Endodermal cell (in vitro differentiated cells): ENCODE results near the gene LIPT2. TPM values are rescaled to one million over a fixed set of nuclear protein-coding genes. Genes with fewer than 3 reads are reported as not detected.

ENCODE experiments used
- DNase-seq: peaks from one replicate; pipeline ENCODE4 v3.0.0-alpha.2; 2017
- H3K27ac ChIP-seq: 2 replicates; pipeline ENCODE4 v1.5.1; 2013; ENCODE audit warnings: mild to moderate bottlenecking, low read depth, low read length, moderate library complexity
- H3K27me3 ChIP-seq: 2 replicates; pipeline ENCODE4 v1.6.1; 2013; ENCODE audit warnings: mild to moderate bottlenecking, low read length, moderate library complexity; ENCODE audit not compliant: insufficient read depth, control insufficient read depth, poor library complexity, severe bottlenecking
- H3K36me3 ChIP-seq: 2 replicates; pipeline ENCODE4 v1.7.0; 2013; ENCODE audit warnings: mild to moderate bottlenecking, low read length, moderate library complexity; ENCODE audit not compliant: control insufficient read depth, insufficient read depth
- H3K4me1 ChIP-seq: one replicate; pipeline ENCODE4 v1.7.0; 2013; ENCODE audit warnings: low read length; ENCODE audit not compliant: control insufficient read depth, insufficient read depth
- H3K4me3 ChIP-seq: 2 replicates; pipeline ENCODE4 v1.5.1; 2013; ENCODE audit warnings: mild to moderate bottlenecking, low read length, moderate library complexity
- H3K9ac ChIP-seq: 2 replicates; pipeline ENCODE4 v1.6.1; 2013; ENCODE audit warnings: mild to moderate bottlenecking, low read length, moderate library complexity; ENCODE audit not compliant: poor library complexity, severe bottlenecking; ENCODE audit errors: extremely low read depth
- H3K9me3 ChIP-seq: 2 replicates; pipeline ENCODE4 v1.6.1; 2013; ENCODE audit warnings: mild to moderate bottlenecking, low read length, moderate library complexity; ENCODE audit not compliant: control insufficient read depth
- H3K27ac Mint-ChIP-seq: 2 replicates; pipeline ENCODE4 v1.8.0; 2020; ENCODE audit warnings: mixed read lengths
- H3K27me3 Mint-ChIP-seq: 2 replicates; pipeline ENCODE4 v1.8.0; 2021; ENCODE audit warnings: mild to moderate bottlenecking, mixed read lengths; ENCODE audit not compliant: insufficient read depth
- H3K36me3 Mint-ChIP-seq: 2 replicates; pipeline ENCODE4 v1.8.0; 2020; ENCODE audit warnings: low read depth, mixed read lengths
- H3K4me1 Mint-ChIP-seq: 2 replicates; pipeline ENCODE4 v1.8.0; 2020; ENCODE audit warnings: mixed read lengths
- H3K4me3 Mint-ChIP-seq: 2 replicates; pipeline ENCODE4 v1.8.0; 2020; ENCODE audit warnings: mild to moderate bottlenecking, moderate library complexity, mixed read lengths
- H3K9me3 Mint-ChIP-seq: 2 replicates; pipeline ENCODE4 v1.8.0; 2020; ENCODE audit warnings: mild to moderate bottlenecking, mixed read lengths
- CTCF ChIP-seq: fragments of 200-600 bp; sonication (generic); conservative IDR thresholded peaks from 2 replicates; pipeline ENCODE4 v1.5.0; 2021; ENCODE audit warnings: antibody characterized with exemption, mild to moderate bottlenecking
- WGBS, 2 experiments: methylation state at CpG; one replicate each; pipeline versions ENCODE4 v1.1.5 to v1.1.7; 2013; ENCODE audit warnings: missing lambda C conversion rate in 2 of 2, mixed read lengths in 1 of 2; ENCODE audit not compliant: insufficient coverage in 1 of 2, insufficient read length in 1 of 2; 5-methylcytosine and 5-hydroxymethylcytosine counted together
- total RNA-seq, 2 donors: library from RNA; stranded (reverse); fragmentation: NEBNext Ultra II Directional in 1 of 2; extraction: Animal tissue kit (Norgen Biotek cat#: 25700) in 1 of 2; gene quantifications; 2 replicates in 1 of 2; 3 replicates in 1 of 2; pipeline ENCODE4 v1.2.1, GENCODE V29; 2021

LIPT2 gene
- total RNA-seq, 2 donors from 2014 or later: 6.7 to 9.4 TPM

- 80 to 87% methylated on average over 2 of the region's 2 CpGs for WGBS, 2 experiments
- Histone ChIP-seq H3K4me3 (no peak overlapping the region), H3K27ac (no peak overlapping the region), H3K36me3 (no peaks in the 10 kb centered on the region), H3K9ac (no peak overlapping the region), H3K9me3 (no peaks in the 10 kb centered on the region), H3K4me1 (peaks cover 5% of the 10 kb centered on the region), H3K27me3 (no peaks in the 10 kb centered on the region)
- Mint-ChIP-seq H3K27ac (no peak overlapping the region), H3K4me1 (peaks cover 23% of the 10 kb centered on the region), H3K9me3 (no peaks in the 10 kb centered on the region), H3K4me3 (no peak overlapping the region), H3K27me3 (peaks cover 2% of the 10 kb centered on the region), H3K36me3 (peaks cover 6% of the 10 kb centered on the region)
- TF ChIP-seq CTCF: no peak
- DNase-seq: no peak
These were observed 28.2 kb downstream of the LIPT2 start for GRCh38 chr11:74465291-74465708.

- H3K4me1 Mint-ChIP-seq: peaks cover 23% of the 10 kb centered on the region
- no peak overlapping the region for H3K4me3 Mint-ChIP-seq
These were observed 28.8 kb downstream of the LIPT2 start for GRCh38 chr11:74464746-74465145.

DNA sequence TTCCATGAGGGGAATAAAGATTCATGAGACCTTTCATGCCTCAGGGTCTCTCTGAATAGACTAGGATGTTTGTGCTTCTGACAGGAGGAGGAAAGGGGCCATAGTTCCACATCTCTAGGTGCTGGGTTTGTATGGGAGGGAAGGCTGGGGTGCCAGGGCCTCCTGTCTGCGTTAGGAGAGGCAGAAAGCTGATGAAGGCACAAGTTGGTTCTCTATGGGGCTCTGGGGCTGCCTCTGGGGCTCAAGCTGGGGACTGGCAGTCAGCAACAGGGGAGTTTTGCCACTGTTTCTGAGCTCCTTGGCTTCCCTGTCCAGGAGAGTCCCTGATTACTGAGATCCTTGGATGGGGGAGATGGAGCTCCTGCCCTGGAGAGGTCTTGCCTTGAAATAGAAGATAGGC is 30.3 kb downstream of the LIPT2 start:
- H3K9ac ChIP-seq: no peak overlapping the region
- peak; percentile 29 for DNase-seq
- H3K27ac ChIP-seq: no peak overlapping the region
- no peaks in the 10 kb centered on the region for H3K36me3 ChIP-seq
- no peak for TF ChIP-seq CTCF
- Mint-ChIP-seq H3K9me3 (no peaks in the 10 kb centered on the region), H3K4me3 (no peak overlapping the region), H3K36me3 (peaks cover 7% of the 10 kb centered on the region), H3K27ac (no peak overlapping the region), H3K4me1 (peaks cover 22% of the 10 kb centered on the region), H3K27me3 (peaks cover 2% of the 10 kb centered on the region)
- no peaks in the 10 kb centered on the region for H3K9me3 ChIP-seq
- H3K27me3 ChIP-seq: no peaks in the 10 kb centered on the region
- H3K4me1 ChIP-seq: peaks cover 5% of the 10 kb centered on the region
- WGBS, 2 experiments: 82% methylated on average over 1 of the region's 1 CpG; no CpG with 5 or more reads in 1 of the 2 experiments
- no peak overlapping the region for H3K4me3 ChIP-seq

More at GRCh38 chr11:74464746-74465145, 28.8 kb downstream of the LIPT2 start:
- H3K36me3 ChIP-seq: no peaks in the 10 kb centered on the region
- Mint-ChIP-seq H3K27ac (no peak overlapping the region), H3K27me3 (peaks cover 2% of the 10 kb centered on the region), H3K9me3 (no peaks in the 10 kb centered on the region), H3K36me3 (peaks cover 6% of the 10 kb centered on the region)
- H3K4me1 ChIP-seq: peaks cover 5% of the 10 kb centered on the region
- TF ChIP-seq CTCF: no peak
- no peak for DNase-seq
- H3K9ac ChIP-seq: no peak overlapping the region
- H3K9me3 ChIP-seq: no peaks in the 10 kb centered on the region
- no peak overlapping the region for H3K27ac ChIP-seq
- WGBS, 2 experiments: 80% methylated on average over 1 of the region's 1 CpG; no CpG with 5 or more reads in 1 of the 2 experiments
- H3K27me3 ChIP-seq: no peaks in the 10 kb centered on the region
- no peak overlapping the region for H3K4me3 ChIP-seq
